NCI-H748 (cell line): Measurements from ENCODE around the gene AFDN.
A peak's percentile ranks its signal among the peaks of the same experiment; 100 is the strongest.

ENCODE experiments used
- DNase-seq: peaks from one replicate; lab custom pipeline; 2025; ENCODE audit not compliant: unreplicated experiment; lab: John Stamatoyannopoulos, UW

AFDN gene

GRCh38 chr6:167794161-167795157 is 32.3 kb upstream of the AFDN start:
- DNase-seq, result no peak

DNA sequence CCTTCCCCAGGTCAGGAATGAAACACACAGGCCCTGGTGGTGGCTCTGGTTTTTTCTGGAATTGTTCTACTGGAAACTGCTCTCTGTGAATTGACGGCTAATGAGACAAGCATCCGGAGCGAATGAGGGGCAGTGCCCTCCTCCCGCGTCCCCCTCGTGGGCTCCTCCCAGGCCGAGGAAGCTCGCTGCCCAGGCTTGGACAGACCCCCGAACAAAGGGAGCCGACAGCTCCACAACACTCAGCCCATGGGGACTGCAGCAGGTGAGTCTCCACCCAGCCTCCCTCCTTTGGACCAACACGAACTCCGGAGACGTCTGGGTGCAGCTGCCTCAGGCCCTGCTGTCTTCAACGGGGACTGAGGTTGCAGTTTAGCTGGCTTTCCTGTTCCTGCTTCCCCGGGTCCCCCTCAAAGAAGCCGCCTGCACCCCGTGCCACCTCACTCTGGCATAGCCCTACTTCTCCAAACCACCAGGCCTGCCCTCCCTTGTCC is 31.3 kb upstream of the AFDN start:
- no peak for DNase-seq

- DNase-seq, result no peak
These were observed 30.9 kb upstream of the AFDN start for GRCh38 chr6:167795874-167796191.

DNA sequence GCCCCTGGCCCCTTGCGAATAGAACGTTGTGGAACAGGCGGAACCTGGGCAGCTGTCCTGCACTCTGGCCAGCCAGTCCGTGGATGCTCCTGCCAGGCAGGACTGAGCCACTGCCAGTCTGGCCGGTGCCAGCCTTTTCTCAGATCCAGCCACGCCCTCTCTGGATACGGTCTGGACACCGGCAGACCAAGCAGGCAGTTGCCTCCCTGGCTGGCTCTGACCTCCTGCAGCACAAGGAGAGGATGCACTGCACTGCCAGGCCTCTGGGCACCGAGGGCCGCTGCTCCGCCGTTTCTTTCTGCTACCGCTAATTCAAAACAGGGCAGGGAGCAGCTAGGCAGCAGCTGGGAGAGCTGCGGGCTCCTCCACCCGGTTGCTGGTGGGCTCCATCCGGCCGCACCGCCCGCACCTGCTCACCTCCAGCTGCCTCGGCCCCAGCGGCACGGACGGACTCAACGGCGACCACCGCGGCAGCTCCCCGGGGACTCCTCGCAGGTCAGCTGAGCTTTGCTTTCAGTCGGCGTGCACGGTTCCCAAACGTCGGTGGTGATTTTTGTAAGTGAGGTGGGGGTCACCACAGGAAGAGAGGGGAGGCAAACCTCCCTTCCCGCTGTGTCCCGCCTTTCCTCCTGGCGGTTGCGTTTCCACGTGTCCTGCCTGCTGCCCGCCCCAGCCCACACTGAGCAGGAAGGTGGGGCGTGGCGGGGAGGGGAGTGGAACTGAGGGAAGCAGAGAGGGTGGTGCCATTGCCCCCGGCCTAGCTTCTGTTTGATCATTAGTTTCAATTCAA is 30.3 kb upstream of the AFDN start:
- DNase-seq, result no peak

- DNase-seq, result no peak
These were observed 29.7 kb upstream of the AFDN start for GRCh38 chr6:167797011-167797471.

DNA sequence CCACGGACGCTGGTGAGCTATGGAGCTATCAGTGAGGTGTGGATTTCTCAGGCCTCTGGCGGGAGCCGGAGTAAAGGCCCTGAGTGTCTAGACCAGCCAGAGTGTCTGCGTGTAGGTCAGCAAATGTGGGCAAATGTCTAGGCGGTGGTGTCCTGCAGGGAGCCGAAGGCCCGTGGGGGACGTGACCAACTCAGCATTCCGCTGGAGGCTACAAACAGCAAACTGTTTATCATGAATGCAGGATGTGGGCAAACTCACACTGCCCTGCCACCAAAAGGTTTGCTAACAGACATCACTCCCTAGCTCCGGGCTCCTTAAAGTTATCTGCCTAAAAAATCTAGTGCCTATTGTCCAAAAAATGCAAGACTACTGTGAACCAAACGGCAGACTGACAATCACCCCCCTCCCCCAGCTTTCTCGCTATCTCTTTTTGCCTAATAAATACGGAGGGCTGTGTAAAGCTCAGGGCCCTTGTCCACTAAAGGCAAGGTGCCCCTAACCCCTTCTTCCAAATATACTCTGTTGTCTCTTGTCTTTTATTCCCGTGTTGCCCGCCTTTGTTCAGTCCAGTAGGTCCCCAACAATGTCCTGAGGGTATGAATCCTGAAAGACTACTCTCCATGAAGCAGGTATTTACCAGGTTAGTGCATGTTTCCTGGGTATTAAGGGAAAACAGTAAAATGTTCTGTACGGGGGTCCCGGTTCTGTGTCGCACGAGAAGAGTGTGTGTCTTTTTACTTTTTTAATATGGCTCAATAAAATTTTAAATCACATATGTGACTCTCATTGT is 29.0 kb upstream of the AFDN start:
- no peak for DNase-seq

GRCh38 chr6:167798453-167798852 is 28.3 kb upstream of the AFDN start:
- no peak for DNase-seq

DNA sequence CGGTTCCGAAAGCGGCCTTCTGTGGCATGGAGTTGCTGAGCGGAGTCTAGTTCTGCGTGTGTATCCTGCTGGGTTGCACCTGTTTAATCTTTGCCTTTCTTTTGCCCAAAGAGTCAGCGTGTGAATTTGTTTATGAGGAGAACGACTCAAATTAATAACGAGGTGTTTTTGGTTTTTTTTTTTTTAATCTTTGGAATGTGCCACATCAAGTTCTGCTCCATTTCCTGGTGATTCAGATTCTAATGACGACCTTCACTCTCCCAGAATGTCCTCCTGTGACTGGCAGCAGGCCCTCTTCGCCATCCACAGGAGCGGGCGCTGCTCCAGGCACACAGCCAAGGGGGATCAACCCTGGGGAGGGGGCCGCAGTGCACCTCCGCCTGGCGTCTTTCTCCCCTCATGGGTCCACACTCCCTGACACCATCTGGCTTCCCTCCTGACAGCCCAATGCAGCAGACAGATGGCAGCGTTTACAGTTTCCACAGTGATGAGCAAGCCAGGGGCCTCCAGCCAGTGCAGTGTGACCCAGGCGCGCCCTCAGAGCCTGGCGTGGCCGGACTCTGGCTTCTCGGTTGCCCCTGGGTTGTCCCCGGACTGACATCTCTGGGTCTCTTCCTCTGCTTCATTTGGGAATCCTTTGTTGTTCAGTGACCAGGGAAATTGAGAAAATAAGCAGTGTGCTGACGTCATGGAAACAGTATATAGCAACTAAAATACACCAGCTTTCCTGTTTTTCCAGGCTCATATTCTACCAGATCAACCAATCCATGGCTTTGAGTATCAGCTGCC is 27.5 kb upstream of the AFDN start:
- peak; percentile 61 for DNase-seq

DNA sequence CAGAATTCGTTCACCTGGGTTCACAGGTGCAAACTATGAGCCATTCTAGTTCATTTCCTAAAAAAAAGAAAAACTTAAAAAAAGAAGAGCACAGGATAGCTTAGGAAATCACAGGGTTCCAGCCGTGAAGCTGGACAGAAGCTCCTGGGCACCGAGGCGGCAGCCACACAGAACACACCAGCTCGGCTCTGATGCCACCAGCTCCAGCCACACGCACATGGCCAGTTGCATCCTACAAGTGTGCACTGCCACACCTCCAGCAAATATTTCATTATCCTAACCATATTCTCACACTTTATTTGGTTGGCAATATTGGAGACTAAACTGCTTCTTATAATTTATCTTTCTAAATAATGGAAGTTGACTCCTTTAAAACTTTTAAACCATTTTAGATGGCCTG is 26.2 kb upstream of the AFDN start:
- no peak for DNase-seq

DNA sequence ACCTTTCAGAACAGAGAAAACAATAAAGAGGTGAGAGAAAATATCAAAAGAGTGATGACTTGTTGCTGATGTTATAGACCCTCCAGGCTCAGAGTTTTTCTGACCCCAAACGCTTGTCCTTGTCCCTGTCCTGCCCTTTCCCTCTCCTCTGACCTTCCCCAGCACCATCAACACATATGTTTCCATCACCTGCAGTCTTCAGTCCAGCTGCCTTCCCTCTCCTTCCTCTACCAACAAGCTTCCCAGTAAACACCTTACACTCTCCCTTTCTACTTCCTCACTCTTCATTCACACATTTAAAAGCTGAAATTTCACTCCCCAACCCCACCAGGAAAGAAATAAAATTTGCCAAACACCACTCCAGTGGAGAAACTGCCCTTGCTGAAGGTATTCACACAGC is 25.4 kb upstream of the AFDN start:
- DNase-seq, result no peak

- DNase-seq, result no peak
These were observed 24.4 kb upstream of the AFDN start for GRCh38 chr6:167802339-167802738.

GRCh38 chr6:167803816-167804215 is 22.9 kb upstream of the AFDN start:
- DNase-seq, result no peak

DNA sequence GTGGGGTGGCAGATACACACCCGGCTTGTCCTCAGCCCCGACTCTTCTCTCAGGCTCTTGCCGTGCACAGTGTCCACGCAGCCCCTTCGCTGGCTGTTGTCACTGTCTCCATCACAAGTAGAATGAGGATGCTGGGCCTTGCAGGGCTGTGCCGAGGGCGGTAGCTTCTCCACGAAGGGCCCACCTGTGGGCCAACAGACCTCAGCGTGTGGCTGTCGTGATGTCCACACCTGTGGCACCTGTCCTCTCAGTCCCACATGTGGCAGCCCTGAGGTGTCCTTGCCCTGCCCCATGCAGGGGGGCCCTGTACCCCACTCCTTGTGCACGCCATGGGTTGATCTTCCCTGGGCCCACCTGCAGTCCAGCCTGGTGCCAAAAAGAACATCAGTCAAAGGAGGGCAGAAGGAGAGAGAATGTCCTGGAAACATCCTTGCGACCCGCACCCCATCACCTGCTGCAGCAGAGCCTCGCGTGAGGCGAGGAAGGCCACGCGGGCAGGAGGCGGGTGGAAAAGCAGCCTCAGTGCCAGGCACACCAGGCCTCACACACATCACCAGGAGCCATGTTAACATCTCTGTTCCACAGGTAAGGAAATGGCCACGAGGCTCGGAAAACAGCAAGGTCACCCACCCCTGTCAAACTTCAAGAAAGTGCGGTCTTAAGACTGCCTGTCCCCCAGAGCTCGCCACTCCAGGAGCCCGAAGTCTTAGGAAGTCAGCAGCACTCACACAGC is 22.3 kb upstream of the AFDN start:
- no peak for DNase-seq

DNA sequence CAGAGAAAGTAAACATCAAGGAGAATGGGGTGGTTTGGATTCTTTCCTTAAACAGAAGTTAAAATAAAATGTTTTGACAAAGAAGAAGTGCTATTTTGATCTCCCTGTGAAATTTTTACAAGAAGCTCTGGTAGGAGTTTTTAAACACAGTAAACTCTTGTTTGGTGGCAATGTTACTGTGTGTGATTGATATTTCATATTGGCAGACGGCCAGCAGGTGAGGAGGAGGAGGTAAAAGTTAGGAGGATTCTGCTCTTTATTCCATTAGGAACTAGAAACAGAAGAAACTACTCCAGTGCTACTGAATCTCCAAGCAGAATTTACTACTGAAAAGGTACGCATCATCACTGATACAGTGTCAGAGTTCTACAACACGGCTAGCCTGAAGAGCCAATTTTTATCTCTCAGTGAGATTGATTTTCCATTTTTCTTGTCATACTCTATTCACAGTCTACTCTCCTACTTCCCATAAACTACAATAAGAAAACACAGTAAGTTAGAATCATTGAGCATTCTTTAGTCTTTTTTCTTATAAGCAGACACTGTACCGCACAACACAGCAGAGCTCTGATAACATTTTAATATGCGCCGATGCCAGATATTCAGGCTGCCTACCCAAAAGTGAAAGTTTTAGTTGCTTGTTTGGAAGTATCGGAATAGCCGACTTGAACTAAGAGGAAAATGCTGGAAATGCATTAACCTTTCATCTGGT is 21.2 kb upstream of the AFDN start:
- DNase-seq, result no peak

DNA sequence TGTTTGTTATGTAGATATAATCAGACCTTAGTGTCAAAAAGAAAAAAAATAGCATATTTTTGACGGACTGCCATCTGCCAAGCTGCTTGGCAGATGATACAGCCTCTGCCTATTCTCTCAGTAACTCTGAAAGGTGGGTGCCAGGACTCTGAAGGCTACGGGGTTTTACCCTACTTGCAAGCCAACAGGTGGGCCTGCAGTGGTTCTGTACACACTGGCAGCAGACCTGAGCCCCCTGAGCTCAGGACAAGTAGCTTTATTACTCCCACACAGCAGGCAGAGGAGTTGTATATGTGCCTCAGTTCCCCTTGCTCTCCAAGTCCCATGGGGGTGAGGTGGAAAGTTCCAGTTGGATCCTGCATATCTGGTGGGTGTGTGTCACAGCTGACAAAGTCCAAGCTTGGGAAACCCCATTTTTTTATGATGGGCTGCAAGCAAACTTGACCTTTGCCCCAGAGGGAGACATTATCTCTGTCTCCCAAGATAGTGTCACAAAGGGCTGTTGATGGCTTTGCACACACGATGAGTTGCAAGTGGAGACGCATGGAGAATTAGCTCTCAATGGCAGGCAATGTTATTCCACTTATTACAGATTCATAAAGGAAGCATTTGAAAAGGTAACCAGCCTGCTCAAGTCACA is 20.5 kb upstream of the AFDN start:
- no peak for DNase-seq

- no peak for DNase-seq
These were observed 19.5 kb upstream of the AFDN start for GRCh38 chr6:167807200-167807599.

GRCh38 chr6:167807756-167808155 is 19.0 kb upstream of the AFDN start:
- DNase-seq, result no peak

GRCh38 chr6:167811040-167811439 is 15.7 kb upstream of the AFDN start:
- peak; percentile 86 for DNase-seq
